A549 (cell line): ENCODE results near the gene OGFR. TPM values are rescaled to one million over a fixed set of nuclear protein-coding genes. Genes with fewer than 3 reads are reported as not detected.

Experiments used
- ATAC-seq, 2 experiments: fragments of 200-7000 bp in 1 of 2; fragments of >200 bp in 1 of 2; cut with Nextera tagmentation in 1 of 2; cut with Tn5 transposase in 1 of 2; 3 replicates each; pipeline versions ENCODE4 v1.8.0 to v1.9.1; 2018 to 2020; ENCODE audit warnings: mild to moderate bottlenecking in 1 of 2, moderate library complexity in 1 of 2
- CTCF ChIA-PET: fragments of 300-600 bp; sonication (Branson Sonifier 250); formaldehyde crosslinking; extraction: SDS; loops from one replicate; lab custom pipeline; 2021; ENCODE audit warnings: antibody characterized with exemption, inconsistent platforms; lab: Yijun Ruan, JAX
- POLR2A ChIA-PET: fragments of 350-600 bp; formaldehyde crosslinking; extraction: SDS; loops from one replicate; lab custom pipeline; 2021; ENCODE audit warnings: antibody characterized with exemption, inconsistent platforms; lab: Yijun Ruan, JAX
- DNase-seq, 2 experiments: peaks; one replicate each; pipeline versions ENCODE4 v3.0.0 to v3.0.0-alpha.2; 2011 to 2016; ENCODE audit warnings: low read depth in 1 of 2, low spot score in 1 of 2
- FAIRE-seq: peaks from 2 replicates; lab custom pipeline; 2011; peaks lifted over from hg19 to GRCh38; lab: Jason Lieb, UNC
- H3K27ac ChIP-seq, 2 experiments: fragments of >200 bp; sonication (Bioruptor Twin); formaldehyde crosslinking; 3 replicates each; pipeline ENCODE4 v1.5.1; 2016 to 2017
- H3K4me1 ChIP-seq: fragments of >200 bp; sonication (Bioruptor Twin); formaldehyde crosslinking; 3 replicates; pipeline ENCODE4 v1.6.1; 2016
- H3K4me2 ChIP-seq: fragments of >200 bp; sonication (Bioruptor Twin); formaldehyde crosslinking; 3 replicates; pipeline ENCODE4 v1.6.1; 2016
- H3K4me3 ChIP-seq: fragments of >200 bp; sonication (Bioruptor Twin); formaldehyde crosslinking; 3 replicates; pipeline ENCODE4 v1.5.1; 2016
- H3K9me3 ChIP-seq: fragments of >200 bp; sonication (Bioruptor Twin); formaldehyde crosslinking; 3 replicates; pipeline ENCODE4 v1.6.1; 2016
- BCL3 ChIP-seq: fragments of >200 bp; sonication (Bioruptor Twin); formaldehyde crosslinking; IDR thresholded peaks from 3 replicates; pipeline ENCODE4 v1.6.1; 2016
- BHLHE40 ChIP-seq: IDR thresholded peaks from 2 replicates; pipeline ENCODE4 v1.6.1; 2012; ENCODE audit warnings: low read depth, low read length, inconsistent platforms
- CBX2 ChIP-seq: fragments of 200-600 bp; sonication (generic); IDR thresholded peaks from 2 replicates; pipeline ENCODE4 v1.6.1; 2016; ENCODE audit warnings: low read depth, mild to moderate bottlenecking, borderline replicate concordance
- CBX8 ChIP-seq: fragments of 200-600 bp; sonication (generic); IDR thresholded peaks from 2 replicates; pipeline ENCODE4 v1.6.1; 2016
- CEBPB ChIP-seq, 2 experiments: fragments of >200 bp in 1 of 2; sonication (Bioruptor Twin) in 1 of 2; formaldehyde crosslinking in 1 of 2; IDR thresholded peaks; 2 replicates each; pipeline ENCODE4 v1.6.1; 2012 to 2016
- CHD4 ChIP-seq: fragments of 200-600 bp; sonication (generic); IDR thresholded peaks from 2 replicates; pipeline ENCODE4 v1.6.1; 2016; ENCODE audit warnings: antibody characterized with exemption, mild to moderate bottlenecking, borderline replicate concordance
- E2F6 ChIP-seq: IDR thresholded peaks from 2 replicates; pipeline ENCODE4 v1.6.1; 2012; ENCODE audit warnings: low read depth, borderline replicate concordance
- EHMT2 ChIP-seq: fragments of 200-600 bp; sonication (generic); IDR thresholded peaks from 2 replicates; pipeline ENCODE4 v1.6.1; 2016; ENCODE audit warnings: antibody characterized with exemption, low read depth, mild to moderate bottlenecking, moderate library complexity
- ELK1 ChIP-seq: fragments of 150-350 bp; IDR thresholded peaks from 2 replicates; pipeline ENCODE4 v1.6.1; 2014; ENCODE audit warnings: low read depth, mild to moderate bottlenecking, low read length
- FOSL2 ChIP-seq, 2 experiments: fragments of 450-650 bp in 1 of 2; fragments of >200 bp in 1 of 2; sonication (Bioruptor Twin) in 1 of 2; formaldehyde crosslinking; IDR thresholded peaks; 2 replicates each; pipeline versions ENCODE4 v1.5.0 to v1.6.1; 2016 to 2020; ENCODE audit warnings: mild to moderate bottlenecking in 1 of 2, moderate library complexity in 1 of 2
- GATA3 ChIP-seq: IDR thresholded peaks from 2 replicates; pipeline ENCODE4 v1.6.1; 2012; ENCODE audit warnings: borderline replicate concordance
- JUN ChIP-seq, 2 experiments: fragments of >200 bp; sonication (Bioruptor Twin); formaldehyde crosslinking; IDR thresholded peaks; 2 replicates in 1 of 2; 3 replicates in 1 of 2; pipeline ENCODE4 v1.6.1; 2016 to 2017
- JUNB ChIP-seq: fragments of >200 bp; sonication (Bioruptor Twin); formaldehyde crosslinking; IDR thresholded peaks from 2 replicates; pipeline ENCODE4 v1.6.1; 2016
- KDM1A ChIP-seq: fragments of 200-600 bp; sonication (generic); IDR thresholded peaks from 2 replicates; pipeline ENCODE4 v1.6.1; 2016; ENCODE audit warnings: low read depth, mild to moderate bottlenecking
- MYC ChIP-seq: IDR thresholded peaks from 2 replicates; pipeline ENCODE4 v1.6.1; 2012; ENCODE audit warnings: mild to moderate bottlenecking, inconsistent platforms, low read length, improper control_type of control experiment, borderline replicate concordance
- NPAS2 ChIP-seq: fragments of 250-450 bp; sonication (Bioruptor Pico); IDR thresholded peaks from 2 replicates; pipeline ENCODE4 v1.8.0; 2022; ENCODE audit warnings: mild to moderate bottlenecking, moderate library complexity, borderline replicate concordance
- NR3C1 ChIP-seq: fragments of >200 bp; sonication (Bioruptor Twin); formaldehyde crosslinking; IDR thresholded peaks from 3 replicates; pipeline ENCODE4 v1.6.1; 2017
- PBX3 ChIP-seq: IDR thresholded peaks from 2 replicates; pipeline ENCODE4 v1.6.1; 2012
- RFX5 ChIP-seq: fragments of 450-650 bp; IDR thresholded peaks from 2 replicates; pipeline ENCODE4 v1.7.1; 2014; ENCODE audit warnings: antibody characterized with exemption, mild to moderate bottlenecking, moderate library complexity
- RNF2 ChIP-seq: fragments of 200-600 bp; sonication (generic); IDR thresholded peaks from 2 replicates; pipeline ENCODE4 v1.6.1; 2016; ENCODE audit warnings: low read depth, mild to moderate bottlenecking, antibody characterized with exemption, moderate library complexity, borderline replicate concordance
- SMC3 ChIP-seq: fragments of >200 bp; sonication (Bioruptor Twin); formaldehyde crosslinking; IDR thresholded peaks from 3 replicates; pipeline ENCODE4 v1.6.1; 2018; ENCODE audit warnings: inconsistent platforms
- ZFP36 ChIP-seq: fragments of 450-650 bp; IDR thresholded peaks from 2 replicates; pipeline ENCODE4 v1.6.1; 2014; ENCODE audit warnings: borderline replicate concordance; ENCODE audit not compliant: partially characterized antibody
- whole genome bisulfite sequencing: methylation state at CpG from one replicate; pipeline ENCODE4 v1.1.6; 2017; ENCODE audit errors: missing lambda C conversion rate; 5-methylcytosine and 5-hydroxymethylcytosine counted together
- polyA plus RNA-seq, 4 experiments: library from polyadenylated mRNA; depleted of rRNA in 3 of 4; stranded (reverse); fragments of >200 nt; fragmentation: RNase III in 1 of 4; extraction: RNeasy Plus Mini Kit Qiagen cat#74134 plus additional on column Dnase treatment in 1 of 4; gene quantifications; 2 replicates in 3 of 4; 3 replicates in 1 of 4; pipeline ENCODE4 v1.2.3, GENCODE V29; 2011 to 2017

Gene OGFR
- polyA plus RNA-seq, 2 of the 4 experiments (the other 2 are of a cell fraction), result 15.9 to 35.6 TPM

GRCh38 chr20:62770111-62770910 lies 34.3 kb upstream of the OGFR start:
- FAIRE-seq, result no peak
- POLR2A ChIA-PET, result no interaction called here
- 74% methylated on average over 16 of the region's 20 CpGs for WGBS

GRCh38 chr20:62770916-62771315 lies 33.7 kb upstream of the OGFR start:
- Histone ChIP-seq H3K4me3 (no peak overlapping the region), H3K9me3 (no peaks in the 10 kb centered on the region), H3K4me1 (peaks cover 6% of the 10 kb centered on the region; the same call in 1 of the 3 replicates)
- CTCF ChIA-PET, result interaction anchor here (0.9 to 1.3 kb wide), 3 partner anchors 12 to 21 kb away, joined by 3 to 5 read pairs (median 3); no protein-coding TSS in a partner anchor
- WGBS, result 54% methylated on average over 4 of the region's 14 CpGs
- no peak for DNase-seq
- POLR2A ChIA-PET, result no interaction called here
- FAIRE-seq, result no peak
- TF ChIP-seq CBX8 (no peak), RFX5 (no peak), CHD4 (no peak), JUN (IDR thresholded peaks at IDR 0.05) (no peak), CEBPB (IDR thresholded peaks at IDR 0.05) (no peak), ELK1 (no peak), NPAS2 (no peak), JUNB (no peak), BCL3 (no peak), NR3C1 (no peak), FOSL2 (IDR thresholded peaks at IDR 0.05) (no peak), FOSL2 (CRISPR knock-in tag; IDR thresholded peaks at IDR 0.05) (no peak), SMC3 (no peak), EHMT2 (no peak), KDM1A (no peak), GATA3 (no peak)
- TF ChIP-seq, all 56 proteins: peak for 0
- Histone ChIP-seq H3K4me2 (no peak overlapping the region), H3K27ac (no peak overlapping the region)
- no peak for ATAC-seq

More at GRCh38 chr20:62770111-62770910, 34.3 kb upstream of the OGFR start:
- Histone ChIP-seq H3K27ac (no peak overlapping the region), H3K4me1 (peaks cover 6% of the 10 kb centered on the region; the same call in 1 of the 3 replicates), H3K4me3 (no peak overlapping the region), H3K9me3 (no peaks in the 10 kb centered on the region), H3K4me2 (no peak overlapping the region)
- DNase-seq, result no peak
- ATAC-seq, result no peak
- TF ChIP-seq CHD4, result no peak
- TF ChIP-seq PBX3, result no peak
- no peak for TF ChIP-seq RNF2
- TF ChIP-seq MYC, result no peak
- TF ChIP-seq CBX2, result no peak
- TF ChIP-seq FOSL2 (IDR thresholded peaks at IDR 0.05), result no peak
- TF ChIP-seq FOSL2 (CRISPR knock-in tag; IDR thresholded peaks at IDR 0.05), result no peak
- TF ChIP-seq E2F6, result no peak
- no peak for TF ChIP-seq ZFP36
- TF ChIP-seq BHLHE40, result no peak
- CTCF ChIA-PET, result interaction anchor here (0.9 to 2.7 kb wide), 2 partner anchors 12 to 21 kb away, joined by 3 to 10 read pairs; no protein-coding TSS in a partner anchor
